IPS-NIHi7 (cell line): ENCODE results near the gene SUPT20HL1.

Experiments
- DNase-seq: peaks from one replicate; pipeline ENCODE4 v3.0.0; 2012; ENCODE audit warnings: mixed read lengths; ENCODE audit errors: extremely low spot score

Gene SUPT20HL1

DNA sequence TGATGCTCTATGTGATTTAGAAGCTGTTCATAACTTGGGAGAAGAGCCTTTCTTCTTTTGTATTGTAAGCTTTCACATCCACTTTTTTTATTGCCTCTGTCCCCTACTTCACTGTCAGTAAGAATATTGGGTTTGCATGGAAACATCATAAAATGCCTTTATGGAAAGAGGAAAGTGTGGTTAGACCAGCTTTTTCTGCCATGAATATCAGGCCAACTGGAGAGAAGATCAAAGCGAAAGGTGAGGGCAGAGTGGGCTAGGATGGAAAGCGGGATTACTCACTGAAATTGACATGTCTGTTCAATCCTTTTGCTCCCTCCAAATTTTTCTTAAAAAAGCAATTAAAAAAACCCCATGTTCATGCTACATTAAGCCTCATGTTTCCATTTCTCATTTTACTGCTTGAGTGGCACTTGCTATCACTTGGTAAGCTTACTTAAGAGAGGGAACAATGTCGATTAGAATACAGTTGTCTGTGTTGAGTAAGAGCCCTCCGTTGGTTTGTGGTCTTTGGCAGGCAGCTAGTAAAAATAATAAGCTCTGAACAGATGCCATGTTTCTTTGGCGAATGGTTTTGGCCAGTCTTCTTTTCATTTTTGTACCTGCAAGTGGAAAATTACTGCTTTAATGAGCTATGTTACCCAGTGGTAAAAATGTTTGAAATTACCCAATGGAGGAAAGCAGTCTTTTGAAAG is 35.9 kb downstream of the SUPT20HL1 start:
- no peak for DNase-seq

GRCh38 chrX:24396931-24397279 is 36.5 kb downstream of the SUPT20HL1 start:
- DNase-seq: no peak

- no peak for DNase-seq
These were observed 38.3 kb downstream of the SUPT20HL1 start for GRCh38 chrX:24398766-24399165.

GRCh38 chrX:24399550-24399949 is 39.1 kb downstream of the SUPT20HL1 start:
- DNase-seq: no peak

- no peak for DNase-seq
These were observed 45.5 kb downstream of the SUPT20HL1 start for GRCh38 chrX:24405959-24406358.
